CD14-positive monocyte (primary cell): ENCODE data around the gene FNDC3B. TPM values are rescaled to one million over a fixed set of nuclear protein-coding genes. Genes with fewer than 3 reads are reported as not detected.

Experiments
- DNase-seq, 3 donors: peaks; one replicate each; pipeline ENCODE4 v3.0.0-alpha.2; 2011 to 2022
- H2AFZ ChIP-seq: 2 replicates; pipeline ENCODE4 v1.6.0; 2012; ENCODE audit warnings: mild to moderate bottlenecking, low read depth, low read length, inconsistent platforms; ENCODE audit not compliant: insufficient read depth, poor library complexity, severe bottlenecking
- H3K27ac ChIP-seq, 2 donors: 1 replicate in 1 of 2; 2 replicates in 1 of 2; pipeline ENCODE4 v1.5.1; 2012 to 2013; ENCODE audit warnings: low read length in 2 of 2, control low read depth in 1 of 2, inconsistent platforms in 1 of 2, low read depth in 1 of 2, mild to moderate bottlenecking in 1 of 2
- H3K27me3 ChIP-seq, 2 donors: one replicate each; pipeline versions ENCODE4 v1.6.0 to v1.6.1; 2011 to 2013; ENCODE audit warnings: low read length in 2 of 2; ENCODE audit not compliant: control insufficient read depth in 2 of 2, insufficient read depth in 2 of 2
- H3K36me3 ChIP-seq, 2 donors: replicated peaks in 1 of 2; 1 replicate in 1 of 2; 2 replicates in 1 of 2; pipeline versions ENCODE4 v1.5.1 to v1.6.1; 2012 to 2013; ENCODE audit warnings: low read length in 2 of 2, control low read depth in 1 of 2, inconsistent platforms in 1 of 2, mild to moderate bottlenecking in 1 of 2; ENCODE audit not compliant: insufficient read depth in 2 of 2, control insufficient read depth in 1 of 2
- H3K4me1 ChIP-seq, 2 donors: 1 replicate in 1 of 2; 2 replicates in 1 of 2; pipeline versions ENCODE4 v1.5.1 to v1.6.1; 2012 to 2013; ENCODE audit warnings: low read length in 2 of 2, control low read depth in 1 of 2, inconsistent platforms in 1 of 2, mild to moderate bottlenecking in 1 of 2, moderate library complexity in 1 of 2; ENCODE audit not compliant: insufficient read depth in 2 of 2, control insufficient read depth in 1 of 2
- H3K4me2 ChIP-seq: replicated peaks from 2 replicates; pipeline ENCODE3; 2012; ENCODE audit warnings: low read length, moderate library complexity, mild to moderate bottlenecking; ENCODE audit not compliant: poor library complexity, severe bottlenecking; ENCODE audit errors: extremely low read depth
- H3K4me3 ChIP-seq, 3 experiments: fragments of 200-600 bp in 1 of 3; sonication (generic) in 1 of 3; replicated peaks in 1 of 3; 1 replicate in 2 of 3; 2 replicates in 1 of 3; pipeline ENCODE4 v1.5.1; 2011 to 2013; ENCODE audit warnings: low read length in 3 of 3, mild to moderate bottlenecking in 3 of 3, control low read depth in 2 of 3, low read depth in 2 of 3, inconsistent platforms in 1 of 3, moderate library complexity in 1 of 3
- H3K79me2 ChIP-seq: 2 replicates; pipeline ENCODE4 v1.6.0; 2012; ENCODE audit warnings: mild to moderate bottlenecking, control low read depth, inconsistent platforms, low read length, moderate library complexity; ENCODE audit not compliant: insufficient read depth
- H3K9ac ChIP-seq: 2 replicates; pipeline ENCODE4 v1.6.0; 2017; ENCODE audit warnings: low read length, mild to moderate bottlenecking; ENCODE audit not compliant: insufficient read depth, poor library complexity, severe bottlenecking
- H3K9me3 ChIP-seq, 2 donors: replicated peaks in 1 of 2; 1 replicate in 1 of 2; 2 replicates in 1 of 2; pipeline versions ENCODE4 v1.5.1 to v1.6.1; 2012 to 2013; ENCODE audit warnings: low read length in 2 of 2, control low read depth in 1 of 2; ENCODE audit not compliant: control insufficient read depth in 1 of 2, insufficient read depth in 1 of 2
- H4K20me1 ChIP-seq: 2 replicates; pipeline ENCODE4 v1.6.0; 2012; ENCODE audit warnings: mild to moderate bottlenecking, low read length, control low read depth, moderate library complexity; ENCODE audit not compliant: insufficient read depth
- H3K27ac Mint-ChIP-seq, 7 donors: one replicate each; pipeline ENCODE4 v1.8.0; 2020; ENCODE audit warnings: mild to moderate bottlenecking in 7 of 7, mixed read lengths in 7 of 7, moderate library complexity in 6 of 7, inconsistent platforms in 2 of 7
- H3K27me3 Mint-ChIP-seq, 3 donors: one replicate each; pipeline ENCODE4 v1.8.0; 2021 to 2022; ENCODE audit warnings: low read depth in 3 of 3, mild to moderate bottlenecking in 3 of 3, mixed read lengths in 3 of 3, moderate library complexity in 3 of 3, inconsistent platforms in 1 of 3
- H3K36me3 Mint-ChIP-seq, 2 donors: one replicate each; pipeline ENCODE4 v1.8.0; 2020; ENCODE audit warnings: mixed read lengths in 2 of 2, inconsistent platforms in 1 of 2, mild to moderate bottlenecking in 1 of 2
- H3K4me1 Mint-ChIP-seq: one replicate; pipeline ENCODE4 v1.8.0; 2020; ENCODE audit warnings: mild to moderate bottlenecking, mixed read lengths
- H3K4me3 Mint-ChIP-seq, 2 donors: one replicate each; pipeline ENCODE4 v1.8.0; 2020; ENCODE audit warnings: mild to moderate bottlenecking in 2 of 2, mixed read lengths in 2 of 2, moderate library complexity in 1 of 2
- H3K9me3 Mint-ChIP-seq, 7 donors: one replicate each; pipeline ENCODE4 v1.8.0; 2020 to 2022; ENCODE audit warnings: mixed read lengths in 7 of 7, mild to moderate bottlenecking in 6 of 7, moderate library complexity in 6 of 7, inconsistent platforms in 2 of 7
- CTCF ChIP-seq: fragments of 200-600 bp; IDR thresholded peaks from one replicate; pipeline ENCODE4 v1.8.0; 2022; ENCODE audit warnings: antibody characterized with exemption, mild to moderate bottlenecking
- WGBS: methylation state at CpG from one replicate; pipeline ENCODE4 v1.1.5; 2013; ENCODE audit warnings: missing lambda C conversion rate; ENCODE audit not compliant: insufficient coverage; 5-methylcytosine and 5-hydroxymethylcytosine counted together
- intact Hi-C, 2 donors: fragments of 100-400 bp; cut with micrococcal nuclease; formaldehyde crosslinking; loops; one replicate each; pipeline versions ENCODE4 v1.15.0 to v1.15.1; 2023
- polyA plus RNA-seq, 3 donors: library from polyadenylated mRNA; depleted of rRNA in 1 of 3; unstranded in 2 of 3; stranded (reverse) in 1 of 3; fragments of 300-500 nt in 2 of 3; fragments of >200 nt in 1 of 3; fragmentation: Illumina TruSeq in 2 of 3; gene quantifications; 1 replicate in 2 of 3; 2 replicates in 1 of 3; pipeline ENCODE4 v1.2.3, GENCODE V29; 2012 to 2021

FNDC3B gene
- polyA plus RNA-seq, 3 donors: 19.6 to 36.1 (median 25.7) TPM

- Mint-ChIP-seq H3K27me3 (peaks cover 0 to 2% (median 0%) of the 10 kb centered on the region in 3 donors), H3K9me3 (no peaks in the 10 kb centered on the region), H3K4me3 (no peak overlapping the region), H3K4me1 (peaks cover 62% of the 10 kb centered on the region), H3K36me3 (peaks cover 29 to 32% of the 10 kb centered on the region in 2 donors), H3K27ac (peak overlapping the region in 4 of 7 donors; percentile 21 to 84 (median 56))
- H3K79me2 ChIP-seq: peaks cover 100% of the 10 kb centered on the region
- no peak overlapping the region for H3K4me3 ChIP-seq
- no peaks in the 10 kb centered on the region for H3K9me3 ChIP-seq
- no peak overlapping the region for H3K4me2 ChIP-seq
- 43% methylated on average over 1 of the region's 5 CpGs for WGBS
- H3K4me1 ChIP-seq: peaks cover 35 to 47% of the 10 kb centered on the region in 2 donors
- peaks cover 0 to 4% of the 10 kb centered on the region in 2 donors for H3K36me3 ChIP-seq
- H3K27ac ChIP-seq: peak overlapping the region in 1 of 2 donors; percentile 42
- no peak overlapping the region for H3K9ac ChIP-seq
- intact Hi-C loops: no loop called here
- no peaks in the 10 kb centered on the region for H3K27me3 ChIP-seq
- DNase-seq: no peak
- peaks cover 51% of the 10 kb centered on the region for H4K20me1 ChIP-seq
- H2AFZ ChIP-seq: no peak overlapping the region
- TF ChIP-seq CTCF: no peak
Measured at GRCh38 chr3:172156586-172156955, 117.2 kb downstream of the FNDC3B start.

- Histone ChIP-seq H3K9ac (no peak overlapping the region), H4K20me1 (peaks cover 53% of the 10 kb centered on the region), H3K27me3 (no peaks in the 10 kb centered on the region), H3K36me3 (peaks cover 0 to 4% of the 10 kb centered on the region in 2 donors), H2AFZ (no peak overlapping the region), H3K9me3 (no peaks in the 10 kb centered on the region), H3K4me1 (peaks cover 24 to 36% of the 10 kb centered on the region in 2 donors), H3K27ac (peak overlapping the region in 1 of 2 donors; percentile 46), H3K4me3 (no peak overlapping the region), H3K79me2 (peaks cover 100% of the 10 kb centered on the region), H3K4me2 (no peak overlapping the region)
- Mint-ChIP-seq H3K4me1 (peaks cover 52% of the 10 kb centered on the region), H3K27ac (peak overlapping the region in 4 of 7 donors; percentile 29 to 84 (median 52)), H3K27me3 (no peaks in the 10 kb centered on the region), H3K9me3 (no peaks in the 10 kb centered on the region), H3K4me3 (no peak overlapping the region), H3K36me3 (peaks cover 33 to 37% of the 10 kb centered on the region in 2 donors)
- intact Hi-C loops: no loop called here
- no peak for TF ChIP-seq CTCF
- no peak for DNase-seq
- no CpG with 5 or more reads among the region's 3 CpGs for WGBS
Measured at GRCh38 chr3:172157564-172158258, 118.3 kb downstream of the FNDC3B start.
